ENCODE results near the gene MRRF.

MRRF gene

DNA sequence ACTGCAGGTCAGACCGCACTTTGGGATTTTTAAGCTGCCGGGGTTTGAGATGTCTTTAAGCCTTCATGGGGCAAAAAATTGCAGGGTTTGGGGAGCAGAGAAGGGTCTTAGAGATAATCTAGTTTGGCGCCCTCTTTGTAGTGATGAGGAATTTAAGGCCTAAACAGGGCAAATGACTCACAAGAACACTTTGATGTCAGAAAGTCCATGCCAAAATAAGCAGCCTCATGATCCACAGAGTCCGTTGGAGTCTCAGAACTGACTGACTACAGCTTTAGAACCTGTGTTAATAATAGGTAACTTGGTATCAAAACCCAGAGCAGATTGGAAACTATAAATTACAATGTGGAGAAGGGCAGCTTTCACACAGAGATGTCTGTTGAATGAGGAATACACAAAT lies 70.2 kb downstream of the MRRF start:
- Histone ChIP-seq H3F3A (ENCODE audit: low read depth) (no peaks in the 10 kb centered on the region), H3K27me3 (ENCODE audit: insufficient read depth, low read length, poor library complexity, severe bottlenecking) (no peaks in the 10 kb centered on the region), H3K4me3 (ENCODE audit: low read length, poor library complexity, severe bottlenecking) (no peak overlapping the region), H3K4me1 (ENCODE audit: insufficient read depth, low read length, poor library complexity, severe bottlenecking) (peaks cover 22% of the 10 kb centered on the region), H4K20me1 (ENCODE audit: insufficient read depth, low read length, poor library complexity, severe bottlenecking) (no peaks in the 10 kb centered on the region), H3K9me2 (replicated peaks; ENCODE audit: low read depth, low read length) (no peaks in the 10 kb centered on the region), H3K79me2 (ENCODE audit: insufficient read depth, low read length) (no peaks in the 10 kb centered on the region), H3K36me3 (ENCODE audit: insufficient read depth, low read length) (no peaks in the 10 kb centered on the region), H3K9ac (ENCODE audit: low read depth, low read length, poor library complexity, severe bottlenecking) (no peak overlapping the region), H3K9me3 (ENCODE audit: insufficient read depth, low read depth, low read length) (no peaks in the 10 kb centered on the region), H2AFZ (ENCODE audit: low read length) (no peak overlapping the region), H3K4me2 (ENCODE audit: low read depth, low read length, poor library complexity, severe bottlenecking) (no peak overlapping the region)
- no peak for TF ChIP-seq EZH2phosphoT487 (IDR thresholded peaks at IDR 0.05; ENCODE audit: borderline replicate concordance)
- TF ChIP-seq, protein P1, sequence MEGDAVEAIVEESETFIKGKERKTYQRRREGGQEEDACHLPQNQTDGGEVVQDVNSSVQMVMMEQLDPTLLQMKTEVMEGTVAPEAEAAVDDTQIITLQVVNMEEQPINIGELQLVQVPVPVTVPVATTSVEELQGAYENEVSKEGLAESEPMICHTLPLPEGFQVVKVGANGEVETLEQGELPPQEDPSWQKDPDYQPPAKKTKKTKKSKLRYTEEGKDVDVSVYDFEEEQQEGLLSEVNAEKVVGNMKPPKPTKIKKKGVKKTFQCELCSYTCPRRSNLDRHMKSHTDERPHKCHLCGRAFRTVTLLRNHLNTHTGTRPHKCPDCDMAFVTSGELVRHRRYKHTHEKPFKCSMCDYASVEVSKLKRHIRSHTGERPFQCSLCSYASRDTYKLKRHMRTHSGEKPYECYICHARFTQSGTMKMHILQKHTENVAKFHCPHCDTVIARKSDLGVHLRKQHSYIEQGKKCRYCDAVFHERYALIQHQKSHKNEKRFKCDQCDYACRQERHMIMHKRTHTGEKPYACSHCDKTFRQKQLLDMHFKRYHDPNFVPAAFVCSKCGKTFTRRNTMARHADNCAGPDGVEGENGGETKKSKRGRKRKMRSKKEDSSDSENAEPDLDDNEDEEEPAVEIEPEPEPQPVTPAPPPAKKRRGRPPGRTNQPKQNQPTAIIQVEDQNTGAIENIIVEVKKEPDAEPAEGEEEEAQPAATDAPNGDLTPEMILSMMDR (conservative IDR thresholded peaks at IDR 0.05; ENCODE audit: low read length) = no peak; the same call in 1 of the 2 replicates

DNA sequence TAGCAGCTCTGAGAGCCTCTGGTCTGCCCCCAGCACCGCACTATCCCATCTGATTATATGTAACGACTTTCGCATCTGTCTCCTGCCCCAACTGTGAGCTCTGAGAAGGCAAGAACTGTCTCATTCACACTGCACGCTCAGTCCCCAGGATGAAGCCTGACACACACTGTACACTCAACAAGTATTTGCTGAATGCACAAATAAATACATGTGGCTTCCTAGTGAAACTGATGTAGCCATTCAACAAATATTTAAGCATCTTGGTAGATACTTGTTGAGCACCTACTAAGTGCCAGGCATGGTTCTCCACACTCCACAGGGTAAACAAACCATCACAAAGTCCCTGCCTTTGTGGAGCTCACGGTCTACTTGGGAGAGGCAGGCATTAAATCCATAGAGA lies 71.5 kb downstream of the MRRF start:
- Histone ChIP-seq H3K9ac (ENCODE audit: low read depth, low read length, poor library complexity, severe bottlenecking) (no peak overlapping the region), H3K4me2 (ENCODE audit: low read depth, low read length, poor library complexity, severe bottlenecking) (no peak overlapping the region), H3K9me3 (ENCODE audit: insufficient read depth, low read depth, low read length) (no peaks in the 10 kb centered on the region), H3K79me2 (ENCODE audit: insufficient read depth, low read length) (no peaks in the 10 kb centered on the region), H3K27me3 (ENCODE audit: insufficient read depth, low read length, poor library complexity, severe bottlenecking) (no peaks in the 10 kb centered on the region), H3K9me2 (replicated peaks; ENCODE audit: low read depth, low read length) (no peaks in the 10 kb centered on the region), H3F3A (ENCODE audit: low read depth) (no peaks in the 10 kb centered on the region), H3K4me3 (ENCODE audit: low read length, poor library complexity, severe bottlenecking) (no peak overlapping the region), H4K20me1 (ENCODE audit: insufficient read depth, low read length, poor library complexity, severe bottlenecking) (no peaks in the 10 kb centered on the region), H2AFZ (ENCODE audit: low read length) (no peak overlapping the region), H3K36me3 (ENCODE audit: insufficient read depth, low read length) (no peaks in the 10 kb centered on the region), H3K4me1 (ENCODE audit: insufficient read depth, low read length, poor library complexity, severe bottlenecking) (peaks cover 16% of the 10 kb centered on the region)
- TF ChIP-seq, protein P1 (conservative IDR thresholded peaks at IDR 0.05; ENCODE audit: low read length) = no peak
- no peak for TF ChIP-seq EZH2phosphoT487 (IDR thresholded peaks at IDR 0.05; ENCODE audit: borderline replicate concordance)

DNA sequence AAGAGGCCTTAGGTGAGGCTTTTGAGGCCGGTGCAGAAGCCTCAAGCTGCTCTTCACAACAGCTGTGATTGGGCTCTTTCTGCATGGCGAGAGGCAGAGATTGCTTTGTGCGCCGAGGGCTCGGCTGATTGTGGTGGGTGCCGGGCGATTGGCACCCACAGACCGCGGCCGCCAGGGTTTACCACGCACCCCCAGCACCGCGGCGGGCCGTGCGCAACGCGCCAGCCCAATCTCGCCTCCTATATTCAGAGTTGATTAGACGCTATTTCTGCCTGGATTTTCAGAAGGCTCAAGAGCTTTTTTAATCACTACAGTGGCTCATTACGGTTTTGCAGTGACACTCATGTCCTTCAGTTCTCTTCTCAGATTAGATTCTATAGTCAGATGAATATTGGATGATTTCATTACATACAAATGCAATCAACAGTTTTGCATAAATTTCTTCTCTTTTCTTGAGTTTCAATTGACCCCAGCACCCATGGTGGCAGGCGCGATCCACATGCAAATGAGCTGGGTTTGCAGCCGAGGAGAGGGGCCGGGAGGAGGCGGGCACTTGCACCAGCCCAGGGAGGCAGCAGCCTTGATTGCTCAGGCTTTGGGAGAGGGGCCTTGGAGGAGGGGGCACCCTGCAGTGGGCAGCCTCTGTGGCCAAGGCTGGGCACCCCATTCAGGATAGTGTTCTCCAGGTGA lies 72.3 kb downstream of the MRRF start:
- TF ChIP-seq, protein P1 (conservative IDR thresholded peaks at IDR 0.05; ENCODE audit: low read length) = no peak
- TF ChIP-seq EZH2phosphoT487 (IDR thresholded peaks at IDR 0.05; ENCODE audit: borderline replicate concordance) = no peak
- no peaks in the 10 kb centered on the region for H3K36me3 ChIP-seq (ENCODE audit: insufficient read depth, low read length)
- no peaks in the 10 kb centered on the region for H3K9me2 ChIP-seq (replicated peaks; ENCODE audit: low read depth, low read length)
- H2AFZ ChIP-seq (ENCODE audit: low read length) = no peak overlapping the region
- H3K4me3 ChIP-seq (ENCODE audit: low read length, poor library complexity, severe bottlenecking) = no peak overlapping the region
- H3K9ac ChIP-seq (ENCODE audit: low read depth, low read length, poor library complexity, severe bottlenecking) = no peak overlapping the region
- no peaks in the 10 kb centered on the region for H3K9me3 ChIP-seq (ENCODE audit: insufficient read depth, low read depth, low read length)
- H3K4me1 ChIP-seq (ENCODE audit: insufficient read depth, low read length, poor library complexity, severe bottlenecking) = peaks cover 8% of the 10 kb centered on the region
- no peaks in the 10 kb centered on the region for H3F3A ChIP-seq (ENCODE audit: low read depth)
- H4K20me1 ChIP-seq (ENCODE audit: insufficient read depth, low read length, poor library complexity, severe bottlenecking) = no peaks in the 10 kb centered on the region
- H3K4me2 ChIP-seq (ENCODE audit: low read depth, low read length, poor library complexity, severe bottlenecking) = no peak overlapping the region
- no peaks in the 10 kb centered on the region for H3K79me2 ChIP-seq (ENCODE audit: insufficient read depth, low read length)
- no peaks in the 10 kb centered on the region for H3K27me3 ChIP-seq (ENCODE audit: insufficient read depth, low read length, poor library complexity, severe bottlenecking)
